HEK293T (cell line): ENCODE data around the gene PPM1L.

ENCODE experiments used
- BHLHE40 ChIP-seq: fragments of 450-650 bp; IDR thresholded peaks from 2 replicates; pipeline ENCODE4 v1.6.1; 2016; ENCODE audit warnings: mild to moderate bottlenecking, moderate library complexity, borderline replicate concordance
- ELF4 ChIP-seq: fragments of 450-650 bp; IDR thresholded peaks from 2 replicates; pipeline ENCODE4 v1.6.1; 2017; ENCODE audit warnings: antibody characterized with exemption
- FOXA1 ChIP-seq: fragments of 450-650 bp; IDR thresholded peaks from 2 replicates; pipeline ENCODE4 v1.6.1; 2016; ENCODE audit warnings: mild to moderate bottlenecking
- FOXK2 ChIP-seq: fragments of 450-650 bp; IDR thresholded peaks from 2 replicates; pipeline ENCODE4 v1.6.1; 2016; ENCODE audit warnings: mild to moderate bottlenecking
- HDGF ChIP-seq: fragments of 450-650 bp; IDR thresholded peaks from 2 replicates; pipeline ENCODE4 v1.6.1; 2017; ENCODE audit warnings: antibody characterized with exemption, borderline replicate concordance
- L3MBTL2 ChIP-seq: fragments of 450-650 bp; conservative IDR thresholded peaks from 2 replicates; pipeline ENCODE4 v1.6.1; 2016; ENCODE audit warnings: mild to moderate bottlenecking
- NFRKB ChIP-seq: fragments of 450-650 bp; IDR thresholded peaks from 2 replicates; pipeline ENCODE4 v1.6.1; 2016; ENCODE audit warnings: mild to moderate bottlenecking, moderate library complexity
- SP1 ChIP-seq: fragments of 450-650 bp; IDR thresholded peaks from 2 replicates; pipeline ENCODE4 v1.6.1; 2017
- TARDBP ChIP-seq: fragments of 450-650 bp; IDR thresholded peaks from 2 replicates; pipeline ENCODE4 v1.6.1; 2016
- ZNF384 ChIP-seq: fragments of 450-650 bp; IDR thresholded peaks from 2 replicates; pipeline ENCODE4 v1.6.1; 2016

DNA sequence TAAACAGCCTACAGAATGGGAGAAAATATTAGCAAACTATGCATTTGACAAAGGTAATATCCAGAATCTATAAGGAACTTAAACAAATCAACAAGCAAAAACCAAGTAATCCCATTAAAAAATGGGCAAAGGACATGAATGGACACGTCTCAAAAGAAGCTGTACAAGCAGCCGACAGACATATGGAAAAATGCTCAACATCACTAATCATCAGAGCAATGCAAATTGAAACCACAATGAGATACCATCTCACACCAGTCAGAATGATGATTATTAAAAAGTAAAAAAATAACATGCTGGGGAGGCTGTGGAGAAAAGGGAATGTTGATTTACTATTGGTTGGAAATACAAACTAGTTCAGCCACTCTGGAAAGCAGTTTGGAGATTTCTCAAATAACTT lies 30.7 kb upstream of the PPM1L start:
- no peak for TF ChIP-seq HDGF
- no peak for TF ChIP-seq SP1
- no peak for TF ChIP-seq TARDBP
- TF ChIP-seq BHLHE40, result no peak
- no peak for TF ChIP-seq L3MBTL2
- TF ChIP-seq FOXA1, result no peak
- TF ChIP-seq ZNF384, result no peak
- TF ChIP-seq NFRKB, result no peak
- TF ChIP-seq FOXK2, result no peak
- no peak for TF ChIP-seq ELF4
